ENCODE data around the gene ADRA2C. TPM values are rescaled to one million over a fixed set of nuclear protein-coding genes. Genes with fewer than 3 reads are reported as not detected.
A peak's percentile ranks its signal among the peaks of the same experiment; 100 is the strongest.

The ADRA2C gene
- total RNA-seq = under 0.01 and 0.13 TPM in 2 replicates

GRCh38 chr4:3766036-3766784 is at the start of gene ADRA2C:
Gene ADRA2C (plus strand): TSS chr4:3766385. CDS start chr4:3766607, 222 bp downstream.
- DNase-seq (ENCODE audit: low read depth in 2 of 2) = peak in 1 of 2 donors; percentile 24

- DNase-seq (ENCODE audit: low read depth in 2 of 2) = no peak
These were observed 49.5 kb upstream of the ADRA2C start for GRCh38 chr4:3716631-3717235.

DNA sequence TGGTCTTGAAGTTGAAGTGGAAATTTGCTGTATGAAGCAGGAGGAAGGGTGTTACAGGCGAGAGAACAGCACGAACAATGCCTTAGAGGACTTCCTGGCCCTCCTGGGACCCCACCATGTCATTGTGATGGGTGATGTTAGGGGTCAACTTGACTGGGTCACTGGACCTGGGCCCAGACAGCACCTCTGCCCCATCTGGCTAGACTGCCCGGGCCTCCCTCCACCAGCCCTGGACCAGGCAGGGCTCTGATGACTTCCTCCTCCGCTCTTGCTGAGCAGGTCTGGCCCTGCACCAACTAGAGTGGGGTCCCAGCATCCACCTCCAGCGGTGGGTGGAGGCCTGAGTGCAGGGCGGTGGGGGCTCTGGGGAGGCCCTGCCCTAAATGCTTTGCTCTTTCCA is 48.9 kb upstream of the ADRA2C start:
- no peak for DNase-seq (ENCODE audit: low read depth in 2 of 2)

- no peak for DNase-seq (ENCODE audit: low read depth in 2 of 2)
These were observed 47.7 kb upstream of the ADRA2C start for GRCh38 chr4:3718462-3718861.

DNA sequence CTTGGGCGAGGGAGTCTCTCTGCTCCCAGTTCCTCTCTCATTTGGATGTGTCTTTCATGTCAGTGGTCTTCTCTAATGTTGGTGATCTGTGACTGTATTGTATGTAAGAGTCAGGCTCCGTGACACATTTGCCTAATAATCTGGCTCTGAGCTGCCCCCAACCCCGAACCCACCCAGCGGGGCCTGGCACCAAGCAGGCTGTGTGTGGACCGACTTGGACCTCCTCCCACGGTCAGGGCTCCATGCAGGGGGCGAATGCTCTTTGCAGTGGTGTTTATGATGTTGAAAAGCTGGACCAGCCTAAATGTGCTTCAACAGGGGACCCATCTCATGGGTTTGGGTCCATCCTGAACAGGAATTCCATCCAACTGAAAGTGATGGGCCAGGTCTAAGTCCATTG is 47.0 kb upstream of the ADRA2C start:
- no peak for DNase-seq (ENCODE audit: low read depth in 2 of 2)

- DNase-seq (ENCODE audit: low read depth in 2 of 2) = no peak
These were observed 46.3 kb upstream of the ADRA2C start for GRCh38 chr4:3719836-3720235.

GRCh38 chr4:3720466-3720865 is 45.7 kb upstream of the ADRA2C start:
- DNase-seq (ENCODE audit: low read depth in 2 of 2) = no peak

DNA sequence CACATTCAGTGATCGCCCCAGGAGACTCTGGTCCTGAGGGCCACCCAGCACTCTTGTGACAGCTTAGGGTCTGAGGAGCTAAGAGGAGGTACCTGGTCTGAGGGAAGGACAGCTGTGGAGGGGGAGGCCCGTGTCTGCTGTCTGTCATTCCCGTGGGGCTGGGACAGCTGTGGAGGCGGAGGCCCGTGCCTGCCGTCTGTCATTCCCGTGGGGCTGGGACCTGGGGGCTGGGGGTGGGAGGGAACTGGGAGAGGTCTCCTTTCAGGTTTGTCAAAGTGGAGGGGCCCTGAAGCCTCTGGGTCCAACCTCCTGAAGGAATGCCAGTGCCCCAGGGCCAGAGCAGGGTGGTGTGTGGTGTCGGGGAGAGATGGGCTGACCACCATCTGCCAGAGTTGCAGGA is 45.0 kb upstream of the ADRA2C start:
- DNase-seq (ENCODE audit: low read depth in 2 of 2) = no peak

- DNase-seq (ENCODE audit: low read depth in 2 of 2) = no peak
These were observed 44.6 kb upstream of the ADRA2C start for GRCh38 chr4:3721627-3722026.

DNA sequence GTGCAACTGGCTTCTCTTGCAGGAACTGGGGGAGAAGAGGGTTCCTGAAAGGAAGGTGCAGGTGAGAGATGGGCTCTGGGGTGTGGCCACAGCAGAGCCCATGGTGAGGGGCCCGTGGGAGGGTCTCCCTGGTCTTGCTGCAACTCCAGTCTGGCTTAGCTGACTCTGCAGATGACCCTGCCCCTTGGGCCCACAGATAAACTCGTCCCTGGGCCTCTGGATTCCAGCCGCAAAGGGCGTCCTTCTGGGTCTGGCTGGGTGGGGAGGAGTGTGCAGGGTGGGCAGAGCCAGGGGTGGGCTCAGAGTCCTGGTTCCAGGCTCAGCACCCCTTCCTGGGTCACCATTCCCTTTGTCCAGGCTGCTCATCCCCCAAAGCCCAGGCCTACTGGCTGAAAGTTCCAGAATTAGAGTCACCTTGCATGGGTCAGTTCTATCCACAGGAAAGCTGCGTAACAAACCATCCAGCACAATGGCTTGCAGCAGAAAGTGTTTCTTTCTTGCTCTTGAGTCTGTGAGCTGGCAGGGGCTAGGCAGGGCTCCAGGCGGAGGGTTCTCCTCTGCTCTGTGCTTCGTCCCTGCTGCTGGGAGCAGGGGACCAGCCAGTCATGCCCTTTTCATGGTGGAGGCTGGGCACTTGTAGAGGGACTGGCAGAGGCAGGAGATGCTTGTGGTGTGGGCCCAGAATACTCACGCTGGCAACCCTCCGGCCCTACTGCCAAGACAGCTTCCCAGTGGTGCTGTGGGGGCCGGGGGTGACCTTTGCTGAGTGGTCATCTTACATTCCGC is 43.5 kb upstream of the ADRA2C start:
- DNase-seq (ENCODE audit: low read depth in 2 of 2) = no peak

- no peak for DNase-seq (ENCODE audit: low read depth in 2 of 2)
These were observed 42.9 kb upstream of the ADRA2C start for GRCh38 chr4:3723232-3723642.

GRCh38 chr4:3724319-3725231 is 41.6 kb upstream of the ADRA2C start:
- no peak for DNase-seq (ENCODE audit: low read depth in 2 of 2)

GRCh38 chr4:3725936-3726870 is 40.0 kb upstream of the ADRA2C start:
- no peak for DNase-seq (ENCODE audit: low read depth in 2 of 2)

DNA sequence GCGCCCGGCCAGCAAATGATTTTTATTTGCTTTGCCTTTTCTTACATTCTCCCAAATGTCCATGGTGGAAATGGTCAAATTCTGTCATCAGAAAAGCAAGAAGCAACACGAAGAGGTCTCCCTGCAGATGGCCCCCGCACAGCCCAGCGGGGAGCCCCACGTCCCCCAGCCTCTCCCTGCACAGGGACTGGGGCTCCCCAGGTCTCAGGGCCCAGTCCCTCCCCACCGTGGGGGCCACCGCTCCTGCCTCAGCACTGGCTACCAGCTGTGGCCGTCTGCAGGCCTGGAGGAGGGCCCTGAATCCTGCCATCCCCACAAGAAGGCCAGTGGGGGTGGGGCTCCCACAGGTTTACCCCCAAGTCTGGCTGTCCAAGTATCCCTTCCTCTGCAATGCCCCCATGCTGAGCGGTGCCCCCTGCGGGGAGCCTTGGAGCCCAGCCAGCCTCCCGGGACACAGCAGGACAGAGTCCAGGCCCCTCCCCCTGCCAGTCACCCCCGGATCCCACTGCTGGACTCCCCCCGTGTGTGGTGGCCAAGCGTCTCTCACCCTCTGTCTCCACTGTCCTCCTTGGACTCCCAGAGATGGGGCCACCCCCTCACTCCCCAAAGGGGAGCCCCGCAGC is 38.2 kb upstream of the ADRA2C start:
- DNase-seq (ENCODE audit: low read depth in 2 of 2) = no peak

GRCh38 chr4:3729188-3729881 is 36.9 kb upstream of the ADRA2C start:
- DNase-seq (ENCODE audit: low read depth in 2 of 2) = no peak

- DNase-seq (ENCODE audit: low read depth in 2 of 2) = no peak
These were observed 36.3 kb upstream of the ADRA2C start for GRCh38 chr4:3729882-3730226.

DNA sequence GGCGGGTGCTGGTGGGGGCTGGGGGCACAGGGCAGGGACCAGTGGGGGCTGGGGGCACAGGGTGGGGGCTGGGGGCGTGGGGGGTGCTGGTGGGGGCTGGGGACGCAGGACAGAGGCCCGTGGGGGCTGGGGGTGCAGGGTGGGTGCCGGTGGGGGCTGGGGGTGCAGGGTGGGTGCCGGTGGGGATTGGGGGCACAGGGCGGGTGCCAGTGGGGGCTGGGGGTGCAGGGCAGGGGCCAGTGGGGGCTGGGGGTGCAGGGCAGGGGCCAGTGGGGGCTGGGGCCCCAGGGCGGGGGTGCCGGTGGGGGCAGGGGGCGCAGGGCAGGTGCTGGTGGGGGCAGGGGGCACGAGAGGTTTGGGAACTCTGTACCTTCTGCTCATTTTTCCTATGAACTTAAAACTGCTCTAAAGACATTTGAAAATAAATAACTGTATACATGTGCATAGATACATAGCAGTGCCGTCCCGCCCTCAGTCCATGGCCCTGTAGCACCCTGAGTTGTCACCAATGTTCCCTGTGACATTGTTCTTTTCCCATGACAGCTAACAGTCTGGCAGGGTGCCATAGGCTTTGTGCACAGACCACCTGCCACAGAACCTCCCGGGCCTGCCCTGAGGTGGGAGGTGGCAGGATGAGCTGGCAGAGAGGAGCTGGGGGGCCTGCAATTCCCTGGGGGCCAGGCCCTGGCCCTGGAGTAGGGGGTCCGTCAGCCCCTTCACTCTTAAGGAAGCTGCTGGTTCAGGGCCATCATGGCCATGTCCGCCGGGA is 35.6 kb upstream of the ADRA2C start:
- no peak for DNase-seq (ENCODE audit: low read depth in 2 of 2)
